ENCODE data around the gene PCBD2. TPM values are rescaled to one million over a fixed set of nuclear protein-coding genes. Genes with fewer than 3 reads are reported as not detected.

The PCBD2 gene
- total RNA-seq, 4 donors from 2014 or later = 16.9 to 21.7 (median 20.8) TPM

DNA sequence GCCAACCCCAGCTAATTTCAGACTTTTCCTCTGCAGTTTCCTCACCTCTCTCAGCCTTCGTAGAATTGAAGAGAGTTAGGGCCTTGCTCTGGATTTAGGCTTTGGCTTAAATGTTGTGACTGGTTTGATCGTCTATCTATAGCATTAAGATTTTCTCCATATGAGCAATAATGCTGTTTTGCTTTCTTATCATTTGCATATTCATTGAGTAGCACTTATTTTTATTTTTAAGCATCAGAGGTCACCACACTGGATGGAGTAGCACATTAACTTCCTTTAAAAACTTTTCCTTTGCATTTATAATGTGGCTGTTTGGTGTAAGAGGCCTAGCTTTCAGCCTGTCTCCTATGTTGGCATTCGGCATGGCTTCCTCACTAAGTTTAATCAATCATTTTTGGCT is 12.6 kb upstream of the PCBD2 start:
- H3K36me3 ChIP-seq = peaks cover 0 to 21% of the 10 kb centered on the region in 2 donors
- H3K4me1 ChIP-seq = no peaks in the 10 kb centered on the region
- TF ChIP-seq POLR2A (IDR thresholded peaks at IDR 0.05) (no peak), CTCF (IDR thresholded peaks at IDR 0.05 in 4 of 5, conservative IDR thresholded peaks at IDR 0.05 in 1 of 5) (no peak)
- intact Hi-C loops (cut with DNase I; ENCODE audit: low total_unique reads) (no loop called here), in situ Hi-C loops (cut with MboI; ENCODE audit: low sequenced_read_pairs in 4 of 4) (loop anchor here in 1 of 4 donors (25.0 kb wide), 1 partner anchor 505 kb away; no protein-coding TSS in a partner anchor)
- H3K9me3 ChIP-seq = no peaks in the 10 kb centered on the region
- no peak overlapping the region for H3K4me3 ChIP-seq
- DNase-seq (no peak), ATAC-seq (no peak)
- no peak overlapping the region for H3K27ac ChIP-seq
- H3K27me3 ChIP-seq = no peaks in the 10 kb centered on the region

DNA sequence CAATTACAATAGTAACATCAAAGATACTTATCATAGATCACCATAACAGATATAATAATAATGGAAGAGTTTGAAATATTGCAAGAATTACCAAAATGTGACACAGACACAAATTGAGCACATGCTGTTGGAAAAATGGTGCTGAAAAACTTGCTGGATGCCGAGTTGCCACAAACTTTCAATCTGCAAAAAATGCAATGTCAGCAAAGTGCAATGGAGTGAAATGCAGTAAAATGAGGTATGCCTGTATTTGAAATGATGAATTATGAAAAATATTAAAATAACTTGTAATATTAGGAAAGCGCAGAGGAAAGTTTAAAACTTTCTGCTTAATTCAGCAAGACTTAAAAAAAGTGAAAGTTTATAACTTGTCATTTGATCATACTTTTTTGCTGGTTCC is 12.0 kb upstream of the PCBD2 start:
- in situ Hi-C loops (cut with MboI; ENCODE audit: low sequenced_read_pairs in 4 of 4) = loop anchor here in 1 of 4 donors (25.0 kb wide), 1 partner anchor 506 kb away; no protein-coding TSS in a partner anchor

GRCh38 chr5:134893748-134894505 is 11.0 kb upstream of the PCBD2 start:
- ATAC-seq (no peak), DNase-seq (no peak)
- Histone ChIP-seq H3K4me3 (no peak overlapping the region), H3K27me3 (no peaks in the 10 kb centered on the region), H3K4me1 (no peaks in the 10 kb centered on the region), H3K27ac (no peak overlapping the region), H3K36me3 (peaks cover 0 to 18% of the 10 kb centered on the region in 2 donors), H3K9me3 (no peaks in the 10 kb centered on the region)
- intact Hi-C loops (cut with DNase I; ENCODE audit: low total_unique reads) (no loop called here), in situ Hi-C loops (cut with MboI; ENCODE audit: low sequenced_read_pairs in 4 of 4) (loop anchor here in 1 of 4 donors (25.0 kb wide), 1 partner anchor 507 kb away; no protein-coding TSS in a partner anchor)
- TF ChIP-seq CTCF (IDR thresholded peaks at IDR 0.05 in 4 of 5, conservative IDR thresholded peaks at IDR 0.05 in 1 of 5) (no peak), POLR2A (IDR thresholded peaks at IDR 0.05) (no peak)

More for the DNA sequence above, 12.0 kb upstream of the PCBD2 start:
- H3K4me3 ChIP-seq = no peak overlapping the region
- ATAC-seq (no peak), DNase-seq (no peak)
- TF ChIP-seq POLR2A (IDR thresholded peaks at IDR 0.05) = no peak
- no peak for TF ChIP-seq CTCF (IDR thresholded peaks at IDR 0.05 in 4 of 5, conservative IDR thresholded peaks at IDR 0.05 in 1 of 5)
- intact Hi-C loops (cut with DNase I; ENCODE audit: low total_unique reads) = no loop called here
- H3K27me3 ChIP-seq = no peaks in the 10 kb centered on the region
- no peaks in the 10 kb centered on the region for H3K4me1 ChIP-seq
- H3K27ac ChIP-seq = no peak overlapping the region
- H3K9me3 ChIP-seq = no peaks in the 10 kb centered on the region
- peaks cover 0 to 27% of the 10 kb centered on the region in 2 donors for H3K36me3 ChIP-seq

DNA sequence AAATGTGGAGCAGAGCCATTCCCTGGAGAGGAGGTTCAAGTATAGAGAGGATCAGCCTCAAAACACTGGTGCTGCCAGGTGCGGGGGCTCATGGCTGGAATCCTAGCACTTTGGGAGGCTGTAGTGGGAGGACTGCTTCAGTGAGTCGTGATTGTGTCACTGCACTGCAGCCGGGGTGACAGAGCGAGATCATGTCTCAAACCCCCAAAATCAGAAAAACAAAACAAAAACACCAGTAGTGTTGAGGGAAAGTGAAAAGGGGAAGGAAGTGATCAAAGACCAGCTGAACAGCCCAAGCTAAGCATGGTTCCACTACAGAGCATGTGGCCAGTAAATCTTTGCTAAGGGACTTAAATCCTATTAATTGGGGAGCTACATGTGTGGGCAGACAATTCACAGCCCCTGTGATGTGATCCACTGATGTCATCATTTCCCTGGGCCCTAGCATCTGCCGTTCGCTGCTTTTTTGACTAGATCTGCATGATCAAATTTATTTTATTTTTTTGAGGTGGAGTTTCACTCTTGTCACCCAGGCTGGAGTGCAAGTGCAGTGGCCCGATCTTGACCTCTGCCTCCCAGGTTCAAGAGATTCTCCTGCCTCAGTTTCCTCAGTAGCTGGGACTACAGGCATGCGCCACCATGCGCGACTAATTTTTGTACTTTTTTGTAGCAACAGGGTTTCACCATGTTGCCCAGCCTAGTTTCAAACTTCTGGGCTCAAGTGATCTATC is 2.7 kb upstream of the PCBD2 start:
- TF ChIP-seq POLR2A (IDR thresholded peaks at IDR 0.05) (no peak), CTCF (IDR thresholded peaks at IDR 0.05 in 4 of 5, conservative IDR thresholded peaks at IDR 0.05 in 1 of 5) (no peak)
- in situ Hi-C loops (cut with MboI; ENCODE audit: low sequenced_read_pairs in 4 of 4) = loop anchor here in 1 of 4 donors (25.0 kb wide), 1 partner anchor 140 kb away; the partner anchor contains the start of gene DDX46
- Histone ChIP-seq H3K4me1 (peaks cover 0 to 5% of the 10 kb centered on the region in 2 donors), H3K4me3 (no peak overlapping the region), H3K9me3 (no peaks in the 10 kb centered on the region), H3K36me3 (peaks cover 0 to 7% of the 10 kb centered on the region in 2 donors), H3K27ac (no peak overlapping the region), H3K27me3 (no peaks in the 10 kb centered on the region)
- intact Hi-C loops (cut with DNase I; ENCODE audit: low total_unique reads) = no loop called here
- ATAC-seq = no peak
- no peak for DNase-seq
